ENCODE results near the gene KRTAP19-8. TPM values are rescaled to one million over a fixed set of nuclear protein-coding genes. Genes with fewer than 3 reads are reported as not detected.

KRTAP19-8 gene
- total RNA-seq, 1 donor from 2014 or later: not detected

DNA sequence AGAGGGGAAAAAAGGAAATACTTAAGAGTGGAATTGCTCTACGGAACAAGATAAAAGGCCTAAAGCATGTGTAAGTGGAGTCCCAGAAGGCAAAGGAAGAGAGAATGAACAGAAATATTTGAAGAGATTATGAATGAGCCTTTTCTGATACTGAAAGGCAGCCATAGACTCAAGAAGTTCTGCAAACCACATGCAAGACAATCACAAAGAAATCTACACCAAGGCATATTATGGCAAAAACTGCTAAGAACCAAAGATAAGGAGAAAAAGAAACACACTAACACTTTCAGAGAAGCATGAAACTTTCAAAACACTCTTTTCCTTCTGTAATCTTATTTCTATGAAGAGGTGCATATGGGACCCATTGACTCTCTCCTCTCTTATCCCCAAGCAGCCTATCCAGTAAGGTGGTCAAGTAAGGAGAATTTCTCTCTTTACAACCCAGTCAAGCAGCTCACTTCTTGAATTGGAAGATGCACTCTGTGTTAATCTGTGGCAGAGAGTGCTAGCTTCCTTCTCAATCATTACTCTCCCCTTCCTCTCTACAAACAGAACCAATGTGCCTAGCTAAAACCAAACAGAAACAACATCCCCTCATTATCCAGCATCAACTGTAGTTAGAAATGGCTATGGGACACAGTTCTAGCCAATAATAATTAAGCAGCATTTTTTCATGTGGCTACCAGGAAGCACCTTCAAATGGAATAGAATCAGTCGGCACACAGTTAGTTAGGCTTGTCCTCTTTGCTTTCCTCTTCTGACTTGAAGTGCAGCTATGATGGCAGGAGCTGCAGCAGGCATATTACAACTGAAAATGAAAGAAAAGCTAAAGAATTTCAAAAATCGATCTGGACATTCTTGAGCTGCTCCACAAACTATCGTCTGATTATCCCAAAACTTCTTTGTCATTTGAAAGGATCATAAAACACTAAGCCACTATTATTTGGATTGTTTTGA is 25.9 kb downstream of the KRTAP19-8 start:
- no peak for DNase-seq (ENCODE audit: low read depth in 2 of 2)

GRCh38 chr21:31011412-31011811 is 26.9 kb downstream of the KRTAP19-8 start:
- no peak for DNase-seq (ENCODE audit: low read depth in 2 of 2)

DNA sequence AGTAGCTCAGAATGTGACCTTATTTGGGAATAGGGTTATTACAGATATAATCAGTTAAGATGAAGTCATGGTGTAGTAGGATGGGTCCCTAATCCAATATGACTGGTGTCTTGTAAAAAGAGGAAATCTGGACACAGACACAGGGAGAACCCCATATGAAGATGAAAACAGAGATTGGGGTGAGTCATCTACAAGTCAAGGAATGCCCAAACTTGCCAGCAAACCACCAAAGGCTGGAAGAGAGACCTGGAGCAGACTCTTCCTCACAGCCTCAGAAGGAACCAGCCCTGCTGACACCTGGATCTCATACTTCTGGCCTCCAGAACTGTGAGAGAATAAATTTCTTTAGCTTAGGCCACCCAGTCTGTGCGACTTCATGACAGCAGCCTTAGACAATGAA is 29.9 kb downstream of the KRTAP19-8 start:
- no peak for DNase-seq (ENCODE audit: low read depth in 2 of 2)

DNA sequence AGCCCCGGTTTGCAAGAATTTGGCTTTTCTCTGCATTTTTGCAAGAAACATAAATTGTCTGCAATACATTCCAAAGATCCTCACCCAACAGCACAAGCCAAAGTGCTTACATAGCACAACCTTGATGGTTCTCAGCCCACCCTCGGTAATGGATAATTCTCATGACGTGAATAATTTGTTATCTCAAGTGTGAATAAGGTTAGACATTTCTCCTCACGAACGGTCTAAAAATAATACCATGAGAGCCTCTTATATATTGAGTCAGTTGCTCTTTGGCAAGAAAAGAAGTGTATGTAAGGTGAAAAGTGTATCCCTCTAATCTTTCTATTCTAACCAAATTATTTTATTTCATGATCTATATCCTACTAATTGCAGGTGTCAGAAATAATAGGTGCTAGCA is 33.3 kb downstream of the KRTAP19-8 start:
- DNase-seq (ENCODE audit: low read depth in 2 of 2): no peak

GRCh38 chr21:31003471-31003870 is 34.8 kb downstream of the KRTAP19-8 start:
- no peak for DNase-seq (ENCODE audit: low read depth in 2 of 2)

- DNase-seq (ENCODE audit: low read depth in 2 of 2): no peak
These were observed 40.7 kb downstream of the KRTAP19-8 start for GRCh38 chr21:30997541-30997940.

GRCh38 chr21:30996728-30997127 is 41.5 kb downstream of the KRTAP19-8 start:
- DNase-seq (ENCODE audit: low read depth in 2 of 2): no peak

GRCh38 chr21:30994932-30995331 is 43.3 kb downstream of the KRTAP19-8 start:
- no peak for DNase-seq (ENCODE audit: low read depth in 2 of 2)

DNA sequence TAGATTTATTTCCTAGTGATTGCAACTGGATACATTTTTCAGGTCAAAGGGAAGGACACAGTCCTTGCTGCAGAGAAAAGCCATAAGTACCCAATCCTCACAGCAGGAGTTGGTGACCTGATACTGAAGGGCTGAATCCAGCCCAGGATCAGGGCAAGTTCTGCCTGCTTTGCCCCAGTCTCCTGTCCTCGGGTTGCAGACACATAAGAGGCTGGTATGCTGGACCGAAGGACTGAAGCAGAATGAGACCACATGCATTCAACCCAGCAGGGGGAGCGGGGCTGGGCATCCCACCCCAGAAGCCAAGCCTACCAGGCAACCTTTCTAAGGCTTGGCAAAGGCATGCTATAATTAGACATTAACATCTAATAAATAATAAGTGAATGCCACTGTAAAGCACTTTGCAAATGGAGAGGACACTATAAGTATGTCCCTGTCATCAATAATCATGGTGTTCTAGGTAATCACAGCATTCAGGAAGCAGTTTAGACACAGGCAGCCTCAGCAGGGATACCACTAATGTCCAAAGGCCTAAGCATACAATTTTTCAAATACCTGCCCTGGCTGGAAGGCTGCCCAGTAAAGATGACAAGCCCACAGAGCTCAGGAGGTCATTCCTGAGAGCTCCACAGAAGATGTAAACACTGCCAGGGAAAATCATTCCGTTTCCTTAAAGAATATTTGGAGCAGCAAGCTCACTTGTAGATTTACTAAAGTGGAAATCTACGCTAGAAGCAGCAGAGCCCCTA is 47.6 kb downstream of the KRTAP19-8 start:
- no peak for DNase-seq (ENCODE audit: low read depth in 2 of 2)

DNA sequence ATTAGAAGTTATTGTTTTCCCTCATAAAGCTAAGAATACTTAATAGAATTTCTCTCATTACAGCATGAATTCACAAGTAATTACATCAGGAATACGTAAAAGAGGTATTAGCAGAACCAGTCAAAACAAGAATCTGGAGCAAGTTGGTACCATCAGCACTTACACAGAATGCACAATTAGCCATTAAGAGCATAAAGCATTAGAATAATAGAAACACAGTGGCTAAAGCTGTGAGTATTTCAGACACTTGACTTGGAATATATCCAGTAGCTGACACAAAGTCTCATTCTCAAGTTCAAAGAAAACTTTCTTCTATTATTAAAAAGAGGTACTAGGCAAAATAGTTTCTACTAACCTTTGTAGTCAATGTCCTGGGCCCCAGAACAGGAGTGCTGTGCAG is 49.6 kb downstream of the KRTAP19-8 start:
- no peak for DNase-seq (ENCODE audit: low read depth in 2 of 2)

Other genes starting within 250 kb of the KRTAP19-8 start
- gene KRTAP8-1, start 225.2 kb downstream of the KRTAP19-8 start, total RNA-seq: not detected in 2 replicates
- gene KRTAP7-1, start 208.7 kb downstream of the KRTAP19-8 start, total RNA-seq: not detected in 2 replicates
- gene KRTAP11-1, start 156.9 kb downstream of the KRTAP19-8 start, total RNA-seq: not detected in 2 replicates

All from lung microvascular endothelial cell (primary cell).